Keratinocyte (primary cell): Measurements from ENCODE around the gene IFT43.

Experiments used
- CTCF ChIP-seq, 3 experiments: IDR thresholded peaks in 1 of 3; conservative IDR thresholded peaks in 1 of 3; optimal IDR thresholded peaks in 1 of 3; 2 replicates in 2 of 3; 3 replicates in 1 of 3; pipeline versions ENCODE3 to v1.5.1; 2011; ENCODE audit warnings: low read length in 3 of 3, mild to moderate bottlenecking in 3 of 3, moderate library complexity in 2 of 3, control low read depth in 1 of 3, inconsistent platforms in 1 of 3; ENCODE audit not compliant: insufficient read depth in 2 of 3; ENCODE audit errors: extremely low read depth in 1 of 3
- EZH2 ChIP-seq: IDR thresholded peaks from one replicate; pipeline ENCODE4 v1.6.1; 2012; ENCODE audit warnings: inconsistent platforms, mild to moderate bottlenecking, low read length, moderate library complexity

GRCh38 chr14:76077340-76077739, 91.8 kb downstream of the IFT43 start:
- TF ChIP-seq CTCF (optimal IDR thresholded peaks at IDR 0.05 in 1 of 3, IDR thresholded peaks at IDR 0.05 in 1 of 3, conservative IDR thresholded peaks at IDR 0.05 in 1 of 3; ENCODE audit: extremely low read depth in 1 of 3, insufficient read depth in 2 of 3, low read length in 3 of 3), result no peak
- TF ChIP-seq EZH2, result no peak
